SK-N-SH (cell line): ENCODE measurements around the gene FAM83F.

Experiments used
- TF ChIP-seq, protein P1 (sequence below): fragments of 200-600 bp; sonication (generic); IDR thresholded peaks from 2 replicates; pipeline ENCODE4 v1.6.1; 2017; ENCODE audit warnings: antibody characterized with exemption, mild to moderate bottlenecking, moderate library complexity
- TF ChIP-seq, protein P2 (sequence below): IDR thresholded peaks from 2 replicates; pipeline ENCODE4; 2012

DNA sequence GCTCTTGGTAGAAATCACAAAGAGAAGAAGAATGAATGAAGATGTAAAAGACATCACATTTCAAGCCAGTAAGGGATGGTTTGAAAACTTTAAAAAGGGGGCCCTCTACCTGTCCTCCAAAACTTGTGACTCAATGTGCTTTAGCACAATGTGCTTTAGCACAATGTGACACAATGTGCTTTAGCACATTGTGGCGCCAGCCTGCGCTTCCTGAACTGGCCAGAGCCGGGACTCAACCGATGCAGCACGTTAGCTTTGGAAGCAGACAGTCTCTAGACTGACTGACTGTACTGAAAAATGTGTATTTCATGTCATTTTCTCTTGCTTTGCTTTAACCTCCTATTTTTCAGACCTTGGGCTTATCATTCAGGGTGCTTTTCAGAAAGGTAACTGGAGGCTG lies 63.5 kb downstream of the FAM83F start:
- TF ChIP-seq, protein P1, sequence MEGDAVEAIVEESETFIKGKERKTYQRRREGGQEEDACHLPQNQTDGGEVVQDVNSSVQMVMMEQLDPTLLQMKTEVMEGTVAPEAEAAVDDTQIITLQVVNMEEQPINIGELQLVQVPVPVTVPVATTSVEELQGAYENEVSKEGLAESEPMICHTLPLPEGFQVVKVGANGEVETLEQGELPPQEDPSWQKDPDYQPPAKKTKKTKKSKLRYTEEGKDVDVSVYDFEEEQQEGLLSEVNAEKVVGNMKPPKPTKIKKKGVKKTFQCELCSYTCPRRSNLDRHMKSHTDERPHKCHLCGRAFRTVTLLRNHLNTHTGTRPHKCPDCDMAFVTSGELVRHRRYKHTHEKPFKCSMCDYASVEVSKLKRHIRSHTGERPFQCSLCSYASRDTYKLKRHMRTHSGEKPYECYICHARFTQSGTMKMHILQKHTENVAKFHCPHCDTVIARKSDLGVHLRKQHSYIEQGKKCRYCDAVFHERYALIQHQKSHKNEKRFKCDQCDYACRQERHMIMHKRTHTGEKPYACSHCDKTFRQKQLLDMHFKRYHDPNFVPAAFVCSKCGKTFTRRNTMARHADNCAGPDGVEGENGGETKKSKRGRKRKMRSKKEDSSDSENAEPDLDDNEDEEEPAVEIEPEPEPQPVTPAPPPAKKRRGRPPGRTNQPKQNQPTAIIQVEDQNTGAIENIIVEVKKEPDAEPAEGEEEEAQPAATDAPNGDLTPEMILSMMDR, result no peak
- TF ChIP-seq, protein P2, sequence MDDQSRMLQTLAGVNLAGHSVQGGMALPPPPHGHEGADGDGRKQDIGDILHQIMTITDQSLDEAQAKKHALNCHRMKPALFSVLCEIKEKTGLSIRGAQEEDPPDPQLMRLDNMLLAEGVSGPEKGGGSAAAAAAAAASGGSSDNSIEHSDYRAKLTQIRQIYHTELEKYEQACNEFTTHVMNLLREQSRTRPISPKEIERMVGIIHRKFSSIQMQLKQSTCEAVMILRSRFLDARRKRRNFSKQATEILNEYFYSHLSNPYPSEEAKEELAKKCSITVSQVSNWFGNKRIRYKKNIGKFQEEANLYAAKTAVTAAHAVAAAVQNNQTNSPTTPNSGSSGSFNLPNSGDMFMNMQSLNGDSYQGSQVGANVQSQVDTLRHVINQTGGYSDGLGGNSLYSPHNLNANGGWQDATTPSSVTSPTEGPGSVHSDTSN, result no peak
